GM18868 (cell line): ENCODE measurements around the gene ACTL8.

ENCODE experiments used
- ATAC-seq: cut with Tn5 transposase; IDR thresholded peaks from one replicate; pipeline ENCODE4 v1.9.1; 2021; ENCODE audit warnings: mild to moderate bottlenecking, moderate library complexity; ENCODE audit not compliant: unreplicated experiment

ACTL8 gene

DNA sequence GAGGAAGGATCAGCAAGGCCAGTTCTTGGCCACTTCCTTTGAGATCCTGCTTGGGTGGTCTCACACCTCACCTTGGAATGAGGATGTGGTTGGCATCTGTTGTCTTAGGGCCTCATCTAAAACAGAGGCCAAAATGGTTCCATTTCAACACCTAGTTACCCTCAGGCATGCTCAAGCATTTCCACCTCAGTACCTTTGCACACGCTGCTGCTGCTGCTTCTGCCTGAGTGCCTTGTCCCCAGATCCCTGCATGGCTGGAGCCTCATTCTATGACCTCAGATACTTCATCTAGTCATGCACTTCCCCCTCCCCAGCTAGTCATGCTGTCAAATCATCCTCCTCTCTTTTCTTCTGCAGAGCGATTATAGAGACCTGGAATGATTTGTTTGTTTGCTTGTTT lies 86.8 kb downstream of the ACTL8 start:
- no peak for ATAC-seq

DNA sequence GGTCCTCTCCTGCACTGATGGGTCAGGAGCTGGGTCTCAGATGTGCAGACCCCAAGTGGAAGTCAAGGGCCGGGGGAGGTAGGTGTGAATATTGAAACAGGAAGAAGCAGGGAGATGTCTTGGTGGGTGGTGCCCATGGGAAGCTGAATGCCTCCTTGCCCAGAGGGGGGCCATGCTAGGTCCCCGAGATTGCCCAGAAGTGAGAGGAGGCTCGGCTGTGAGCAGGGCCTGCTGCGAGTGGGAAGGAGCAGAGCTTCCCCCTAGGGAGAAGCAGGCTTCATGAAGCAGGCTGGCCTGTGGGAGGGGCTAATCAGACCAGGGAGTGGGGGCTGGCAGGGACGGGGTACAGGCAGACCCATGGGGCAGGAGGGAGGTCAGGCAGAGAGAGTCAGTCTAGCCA lies 87.6 kb downstream of the ACTL8 start:
- no peak for ATAC-seq

DNA sequence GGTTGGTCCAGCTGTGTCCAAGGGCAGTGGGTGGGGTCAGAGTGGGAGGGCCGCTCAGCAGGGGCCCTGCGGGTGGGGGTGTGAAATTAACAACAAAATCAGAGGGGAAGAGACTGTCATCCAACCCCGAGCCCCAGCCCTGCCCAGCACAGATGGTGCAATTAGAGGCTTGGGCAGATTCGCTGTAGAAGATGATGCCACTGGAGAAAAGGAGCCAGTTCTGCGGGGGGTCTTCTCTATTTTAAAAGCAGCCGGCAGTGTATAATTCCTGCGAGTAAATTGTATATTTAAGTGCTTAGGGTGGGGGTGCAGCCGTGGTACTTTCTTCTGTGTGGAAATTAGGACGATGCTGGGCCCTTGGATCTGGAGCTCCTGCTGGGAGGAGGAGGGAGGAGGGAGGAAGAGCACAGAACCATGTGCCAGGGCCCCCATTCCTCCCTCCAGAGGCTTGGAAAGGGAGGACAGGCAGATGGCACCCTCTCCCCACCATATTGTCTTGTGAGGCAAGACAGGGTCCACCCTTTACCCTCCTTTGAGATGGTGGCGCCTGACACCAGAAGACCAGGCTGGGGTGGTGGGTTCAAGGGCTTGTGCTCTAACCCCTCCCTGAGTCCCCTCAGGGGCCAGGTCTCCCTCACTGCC lies 89.2 kb downstream of the ACTL8 start:
- no peak for ATAC-seq

DNA sequence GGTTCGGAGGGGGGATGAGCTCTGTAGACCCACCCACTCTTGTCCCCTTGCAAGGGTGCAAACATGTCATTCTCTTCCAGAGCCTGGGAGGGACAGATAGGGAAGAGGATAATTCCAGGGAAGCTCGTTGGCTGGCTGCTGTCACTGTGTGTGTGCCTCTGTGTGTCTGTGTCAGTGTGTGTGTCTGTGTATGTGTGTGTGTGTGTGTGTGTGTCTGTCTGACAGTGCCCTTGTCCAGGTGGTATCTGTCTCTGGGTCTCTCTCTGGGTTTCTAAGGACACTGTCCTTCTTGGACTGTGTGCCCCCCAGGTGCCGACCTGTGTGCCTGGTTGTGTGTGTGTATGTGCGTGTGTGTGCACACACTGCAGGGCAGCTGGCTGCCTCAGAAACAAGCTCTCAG lies 90.5 kb downstream of the ACTL8 start:
- ATAC-seq = no peak

DNA sequence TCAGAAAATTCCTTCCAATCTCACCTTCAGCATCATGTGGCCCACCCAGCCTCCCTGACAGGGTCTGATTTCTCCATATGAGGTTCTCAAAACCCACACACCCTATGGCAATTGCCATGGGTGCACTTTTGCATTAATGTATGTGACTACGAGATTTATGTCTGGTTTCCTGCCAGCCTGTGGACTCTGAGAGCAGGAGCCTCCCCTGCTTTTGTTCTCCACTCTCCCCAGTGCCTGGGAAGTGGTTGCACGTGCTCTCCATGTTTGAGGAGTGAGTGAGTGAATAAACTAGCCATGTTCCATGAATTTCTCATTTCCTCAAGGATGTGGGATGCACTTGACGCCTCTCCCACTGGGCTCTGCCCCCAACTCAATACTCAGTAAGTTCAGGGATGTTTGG lies 91.2 kb downstream of the ACTL8 start:
- no peak for ATAC-seq

DNA sequence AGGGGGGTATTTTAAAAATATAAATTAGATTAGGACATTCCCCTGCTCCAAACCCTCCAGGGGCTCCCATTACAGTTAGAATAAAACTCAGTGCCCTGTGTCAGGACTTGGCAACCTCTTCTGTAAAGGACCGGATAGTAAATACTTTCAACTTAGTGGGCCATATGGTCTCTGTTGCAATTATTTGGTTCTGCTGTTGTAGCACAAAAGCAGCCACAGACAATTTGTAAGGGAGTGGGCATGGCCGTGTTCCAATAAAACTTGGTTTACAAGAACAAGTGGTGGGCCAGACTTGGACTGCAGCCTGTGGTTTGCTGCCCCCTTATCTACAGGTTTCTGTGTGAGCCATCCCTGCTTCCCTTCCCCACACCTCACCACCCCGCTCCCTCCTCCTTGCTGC lies 92.0 kb downstream of the ACTL8 start:
- ATAC-seq = no peak

DNA sequence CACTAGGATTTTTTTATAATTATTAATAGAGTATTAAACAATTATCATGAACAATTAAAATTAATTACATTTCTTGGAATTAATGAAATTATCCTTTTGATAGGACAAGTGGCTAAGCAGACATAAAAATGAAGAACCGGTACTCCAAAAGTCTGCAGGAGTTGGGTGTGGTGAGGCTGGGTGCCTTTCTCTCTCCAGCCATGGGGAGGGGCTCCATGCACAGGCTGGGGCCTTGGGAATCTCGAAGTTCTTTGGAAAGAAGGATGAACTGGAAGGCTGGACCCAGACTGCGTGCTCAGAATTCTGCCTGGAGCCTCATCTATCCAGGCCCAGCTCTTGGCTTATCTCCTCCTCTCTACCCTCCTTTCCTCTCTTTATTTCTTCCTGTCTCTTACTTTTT lies 94.1 kb downstream of the ACTL8 start:
- ATAC-seq = no peak

DNA sequence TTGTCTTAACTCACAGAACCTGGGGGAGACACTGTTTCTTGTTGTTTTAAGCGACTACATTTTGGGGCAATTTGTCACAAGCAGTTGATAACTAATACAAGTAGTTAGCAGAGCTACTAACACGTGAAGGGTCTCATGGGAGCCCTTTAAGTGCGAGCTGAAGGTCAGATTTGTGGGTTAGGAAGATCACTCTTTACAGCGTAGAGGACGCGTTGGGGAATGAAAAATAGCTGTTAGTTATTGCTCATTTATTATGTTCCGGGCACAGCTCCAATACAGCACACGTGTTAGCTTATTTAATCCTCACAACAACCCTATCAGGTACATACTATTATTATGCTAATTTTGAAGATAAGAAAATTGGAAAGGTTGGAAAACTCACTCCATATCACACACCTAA lies 95.9 kb downstream of the ACTL8 start:
- no peak for ATAC-seq

DNA sequence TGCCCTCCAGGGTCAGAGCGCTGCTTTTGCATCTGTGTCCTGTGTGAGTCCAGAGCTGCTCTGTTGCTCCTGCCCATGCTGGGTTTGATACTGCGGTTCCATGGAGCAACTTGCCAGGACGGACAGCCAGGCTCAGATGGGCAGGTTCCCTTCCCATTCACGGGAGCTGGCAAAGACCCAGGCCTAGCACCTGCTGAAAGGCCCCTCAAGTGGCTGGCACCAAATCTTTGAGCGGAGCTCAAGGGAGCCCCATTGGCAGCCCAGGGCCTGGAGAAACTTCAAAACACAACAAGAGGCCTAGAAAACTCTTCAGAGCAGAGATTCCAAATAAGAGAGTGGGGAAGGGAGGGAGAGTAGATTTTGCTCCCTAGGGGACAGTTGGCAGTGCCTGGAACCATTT lies 97.2 kb downstream of the ACTL8 start:
- no peak for ATAC-seq

DNA sequence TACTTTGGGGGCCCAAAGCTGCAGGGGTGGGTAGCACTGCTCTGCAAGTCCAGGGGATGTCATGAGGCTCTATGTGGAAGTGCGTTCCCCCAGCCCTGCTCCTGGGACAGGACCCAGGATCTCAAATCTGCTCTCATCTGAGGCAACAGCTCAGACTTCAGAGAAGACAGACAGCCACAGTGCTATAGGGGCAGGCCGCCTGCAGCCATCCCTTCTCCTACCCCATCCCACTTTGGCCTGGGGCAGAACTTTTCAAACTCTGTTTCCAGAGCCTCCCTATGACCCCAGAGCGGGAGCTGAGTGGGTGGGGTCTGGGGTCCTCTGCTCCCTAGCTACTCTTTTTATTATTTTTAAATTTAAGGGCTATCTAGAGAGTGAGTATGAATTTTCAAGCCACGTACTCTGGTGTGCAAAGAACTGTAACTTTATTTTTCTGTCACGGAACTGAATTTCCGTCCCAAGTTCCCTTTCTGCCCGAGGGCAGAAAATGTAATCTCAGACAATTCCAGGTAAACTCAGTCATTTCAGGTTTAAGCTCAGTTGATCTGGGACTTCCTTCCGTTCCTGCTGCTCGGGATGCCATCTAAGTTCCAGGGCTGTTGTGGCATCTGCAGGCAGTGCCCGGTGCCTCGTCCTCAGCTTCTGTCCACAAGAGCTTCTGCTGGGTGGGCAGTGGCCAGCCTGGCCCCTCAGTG lies 98.3 kb downstream of the ACTL8 start:
- no peak for ATAC-seq

DNA sequence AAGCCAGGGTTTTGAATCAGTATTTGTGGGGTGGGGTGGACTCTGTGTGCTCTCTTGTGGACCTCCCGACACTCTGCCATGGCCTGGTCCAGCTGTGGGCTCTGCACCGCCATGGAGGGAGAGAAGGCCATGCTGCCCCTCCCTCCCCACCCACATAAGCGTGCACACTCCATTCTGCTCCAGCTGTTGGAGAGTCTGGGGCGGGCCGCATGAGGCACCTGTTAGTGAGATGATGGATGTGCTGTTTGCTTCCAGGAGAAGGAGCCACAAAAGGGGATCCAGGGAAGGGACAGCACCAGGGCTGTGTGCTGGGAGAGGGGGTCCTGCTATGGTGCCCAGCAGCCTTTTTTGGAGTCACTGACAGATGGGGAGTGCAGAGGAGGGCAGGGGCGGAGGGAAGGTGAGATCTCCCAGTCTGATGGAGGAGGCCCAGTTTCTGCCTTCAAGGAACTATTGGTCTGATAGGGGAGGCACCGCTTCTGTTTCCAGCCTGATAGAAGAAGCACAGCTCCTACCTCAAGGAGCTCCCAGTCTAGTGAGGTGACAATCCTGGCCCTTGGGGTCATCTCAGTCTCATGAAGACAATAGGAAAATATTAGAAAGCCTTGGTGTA lies 101.5 kb downstream of the ACTL8 start:
- ATAC-seq = no peak

DNA sequence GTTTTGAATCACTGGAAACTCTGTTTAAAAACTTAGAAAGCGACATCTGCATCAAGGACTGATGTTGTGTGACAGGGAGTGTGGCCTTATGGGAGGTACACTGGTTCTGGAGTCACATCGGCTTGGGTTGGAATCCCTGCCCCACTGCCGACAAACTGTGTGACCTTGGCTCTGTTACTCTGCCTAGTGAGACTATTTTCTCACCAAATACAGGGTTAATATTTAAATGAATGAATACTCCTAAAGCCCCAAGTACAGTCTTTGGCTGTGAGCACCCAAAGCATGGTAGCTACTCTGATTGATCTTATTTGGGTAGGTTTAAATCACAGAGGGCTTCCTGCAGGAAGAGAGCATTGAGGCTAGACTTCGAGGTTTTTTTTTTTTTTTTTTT lies 102.0 kb downstream of the ACTL8 start:
- no peak for ATAC-seq

DNA sequence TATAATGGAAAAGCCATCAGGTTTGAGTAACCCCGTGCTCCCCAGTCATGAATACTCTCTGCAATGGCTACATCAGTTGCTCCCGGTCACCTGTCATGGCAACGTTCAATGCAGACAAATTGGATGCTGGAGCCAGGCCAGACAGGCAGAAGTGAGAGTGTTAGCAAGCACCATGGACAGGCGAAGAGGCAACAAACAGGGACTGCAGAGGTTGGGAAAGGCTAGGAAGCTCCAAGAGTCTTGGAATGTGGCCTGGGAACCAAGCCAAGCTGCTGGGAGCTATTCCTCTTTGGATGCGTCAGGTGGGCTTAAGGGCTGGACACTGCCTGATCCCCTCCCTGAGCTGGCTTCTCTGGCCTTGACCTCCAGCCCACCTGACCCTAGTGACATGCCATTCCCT lies 102.9 kb downstream of the ACTL8 start:
- no peak for ATAC-seq

DNA sequence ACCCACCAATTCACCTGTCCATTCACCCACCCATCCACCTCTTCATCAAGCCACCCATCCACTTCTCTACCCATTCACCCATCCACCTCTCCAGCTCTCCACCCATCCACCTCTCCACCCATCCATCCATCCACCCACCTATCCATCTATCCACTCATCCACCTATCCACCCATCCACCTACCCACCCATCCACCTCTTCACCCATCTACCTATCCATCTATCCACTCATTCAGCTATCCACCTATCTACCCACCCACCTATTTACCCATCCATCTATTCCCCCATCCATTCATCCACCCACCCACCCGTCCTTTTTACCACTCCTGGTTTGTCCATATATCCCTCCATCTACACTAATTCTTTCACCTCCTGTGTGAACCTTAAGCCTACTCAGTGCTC lies 105.7 kb downstream of the ACTL8 start:
- ATAC-seq = no peak

DNA sequence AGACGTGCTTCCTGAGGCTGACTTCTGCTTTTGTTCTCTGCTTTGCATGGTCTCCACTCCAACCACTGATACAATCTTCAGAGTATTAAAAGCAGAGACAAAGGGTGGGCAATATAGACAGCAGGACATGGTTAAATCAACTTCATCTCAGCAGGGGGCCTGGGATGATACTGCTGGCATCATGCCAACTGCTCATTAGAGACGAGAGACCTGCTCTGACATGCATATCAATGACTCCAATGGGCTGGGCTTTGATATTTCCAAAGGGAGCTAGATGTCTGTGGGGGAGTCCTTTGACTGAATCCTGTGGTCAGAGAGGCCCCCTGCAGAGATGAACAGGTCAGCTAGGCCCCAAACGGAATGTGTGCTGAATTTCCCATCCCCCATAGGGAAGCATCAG lies 106.6 kb downstream of the ACTL8 start:
- no peak for ATAC-seq

DNA sequence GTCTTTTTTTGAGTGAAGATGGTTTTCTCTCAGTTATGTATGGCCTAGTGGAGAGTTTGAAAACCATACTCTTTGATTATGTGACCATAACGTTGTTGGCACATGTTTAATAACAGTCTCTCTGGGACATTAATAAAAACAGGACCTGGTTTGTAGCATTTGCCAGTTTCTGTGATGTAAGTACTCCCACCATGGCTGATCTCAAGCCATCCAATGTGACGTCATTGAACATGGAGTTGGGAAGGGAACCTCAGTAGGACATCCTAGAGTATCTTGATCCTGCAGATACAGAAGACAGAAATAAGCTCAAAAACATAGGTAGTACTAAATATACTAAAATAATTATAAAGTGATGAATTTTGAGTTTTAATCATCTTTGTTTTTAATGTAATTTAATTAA lies 107.0 kb downstream of the ACTL8 start:
- no peak for ATAC-seq

DNA sequence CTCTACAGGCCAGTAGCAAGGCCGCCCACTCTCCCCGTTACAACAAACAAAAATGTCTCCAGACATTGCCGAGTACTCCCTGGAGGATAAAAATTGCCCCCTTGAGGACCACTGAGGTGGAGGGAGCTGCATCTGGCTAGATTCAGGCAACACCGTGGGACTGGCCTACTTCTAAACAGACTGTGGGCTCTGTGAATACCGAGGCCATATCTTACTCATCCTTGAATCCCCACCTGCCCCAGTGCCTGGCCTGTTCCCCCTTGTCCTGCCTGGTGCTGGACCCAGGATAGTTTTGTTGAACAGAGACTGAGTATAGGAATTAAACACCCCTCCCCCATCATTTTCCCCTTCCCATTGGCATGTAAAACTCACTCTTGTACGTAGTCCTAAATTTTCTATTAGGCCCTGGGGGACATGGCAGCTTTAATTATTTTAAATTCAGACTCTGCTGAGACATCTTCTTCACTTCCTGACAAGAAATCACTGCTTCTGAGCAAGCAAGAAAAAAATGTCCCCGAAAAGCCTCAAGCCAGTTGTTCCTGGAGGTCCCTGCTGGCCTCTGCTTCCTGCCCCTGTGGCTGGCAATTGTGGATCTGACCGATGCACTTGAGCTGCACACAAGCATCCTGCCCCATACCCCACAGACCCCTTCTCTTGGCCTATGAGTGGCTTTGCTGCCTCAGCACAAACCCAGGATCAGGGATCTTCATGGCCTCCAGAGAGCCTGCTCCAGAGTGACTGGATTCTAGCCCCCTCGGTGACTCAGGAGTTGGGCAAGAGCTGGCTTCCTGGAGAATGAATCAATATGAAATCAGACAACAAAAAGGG lies 111.0 kb downstream of the ACTL8 start:
- ATAC-seq = no peak

DNA sequence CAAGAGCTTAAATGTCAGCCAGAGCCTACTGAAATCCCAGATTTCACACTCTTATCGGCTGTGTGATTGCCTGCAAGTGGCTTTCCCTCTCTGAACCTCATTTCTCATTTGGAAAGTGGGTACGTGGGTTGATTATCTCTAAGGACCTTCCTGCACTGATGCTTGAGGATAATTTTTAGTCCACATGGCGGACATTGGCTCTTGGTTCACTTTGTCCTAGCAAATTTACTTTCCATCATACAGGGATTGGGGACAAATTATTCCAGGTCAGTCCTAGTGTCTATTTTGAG lies 111.6 kb downstream of the ACTL8 start:
- no peak for ATAC-seq

DNA sequence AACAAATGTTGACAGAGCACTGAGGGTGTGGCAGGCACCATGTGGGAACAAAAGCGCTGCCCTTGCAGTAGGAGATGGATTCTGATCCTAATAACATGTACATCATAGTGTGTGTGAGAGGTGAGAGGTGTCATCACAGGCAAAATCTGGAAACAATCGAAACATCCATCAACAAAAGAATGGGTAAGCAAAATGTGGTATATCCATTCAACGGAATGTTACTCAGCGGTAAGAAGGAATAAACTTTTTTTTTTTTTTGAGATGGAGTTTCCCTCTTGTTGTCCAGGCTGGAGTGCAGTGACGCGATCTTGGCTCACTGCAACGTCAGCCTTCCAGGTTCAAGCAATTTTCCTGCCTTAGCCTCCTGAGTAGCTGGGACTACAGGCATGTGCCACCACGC lies 112.3 kb downstream of the ACTL8 start:
- ATAC-seq = no peak

DNA sequence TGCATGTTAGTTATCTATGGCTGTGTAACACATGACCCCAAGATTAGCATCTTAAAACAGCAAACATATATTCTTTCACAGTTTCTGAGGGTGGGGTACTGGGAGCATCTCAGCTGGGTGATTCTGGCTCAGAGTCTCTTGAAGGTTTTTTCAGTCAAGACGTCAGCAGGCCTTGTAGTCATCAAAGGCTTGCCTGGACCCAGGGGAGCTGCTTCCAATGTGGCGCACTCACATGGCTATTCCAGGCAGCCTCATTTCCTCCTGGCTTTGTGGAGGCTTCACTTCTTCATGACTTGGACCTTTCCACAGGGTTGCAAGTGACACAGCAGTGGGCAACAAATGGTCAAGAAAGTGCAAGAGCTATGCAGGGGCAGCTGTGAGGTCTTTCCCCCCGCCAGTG lies 114.7 kb downstream of the ACTL8 start:
- ATAC-seq = no peak

DNA sequence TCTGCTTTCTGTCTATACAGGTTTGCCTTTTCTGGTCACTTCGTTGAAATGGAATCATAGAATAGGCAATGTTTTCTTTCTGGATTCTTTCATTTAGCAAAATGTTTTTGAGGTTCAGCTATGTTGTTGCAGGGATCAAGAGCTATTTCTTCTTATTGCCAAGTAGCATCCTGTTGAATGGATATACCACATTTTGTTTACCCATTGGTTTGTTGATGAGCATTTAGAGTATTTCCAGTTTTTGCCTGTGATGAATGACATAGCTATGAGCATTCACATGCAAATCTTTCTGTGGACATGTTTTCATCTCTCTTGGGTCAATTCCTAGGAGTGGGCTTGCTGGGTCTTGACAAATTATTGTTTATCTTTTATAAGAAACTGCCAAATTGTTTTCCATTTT lies 115.5 kb downstream of the ACTL8 start:
- ATAC-seq = no peak
